ENCODE data around the gene SLC30A7. TPM values are rescaled to one million over a fixed set of nuclear protein-coding genes. Genes with fewer than 3 reads are reported as not detected.

SLC30A7 gene
- total RNA-seq, 2 donors from 2014 or later = 32.8 to 39.2 TPM

DNA sequence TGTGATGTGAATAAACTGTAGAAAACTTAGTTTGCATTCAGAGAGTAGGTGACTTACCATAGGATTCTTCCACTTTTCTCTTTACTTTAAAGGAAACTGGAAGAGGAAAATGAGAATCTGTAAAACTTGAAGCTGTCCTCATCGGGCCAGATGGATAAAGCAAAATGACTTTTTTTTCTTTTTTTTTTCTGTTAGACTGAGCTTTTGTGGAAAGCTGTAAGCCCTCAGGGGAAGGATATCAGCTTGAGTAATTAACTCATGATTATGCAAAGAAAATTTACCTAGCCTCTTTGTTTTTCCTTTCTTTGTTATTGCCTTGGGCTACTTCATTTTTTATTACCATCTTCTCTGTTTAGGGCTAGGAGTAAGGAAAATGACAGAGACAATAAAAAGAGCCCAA is 76.3 kb downstream of the SLC30A7 start:
- H3K9ac ChIP-seq (ENCODE audit: low read depth in 2 of 2, low read length in 2 of 2) = no peak overlapping the region
- H3K27ac ChIP-seq = no peak overlapping the region
- intact Hi-C loops (cut with DNase I) = no loop called here
- H3K27me3 ChIP-seq = no peaks in the 10 kb centered on the region
- H3K9me3 ChIP-seq = no peaks in the 10 kb centered on the region
- peaks cover 5% of the 10 kb centered on the region for H3K36me3 ChIP-seq
- TF ChIP-seq, protein P1, sequence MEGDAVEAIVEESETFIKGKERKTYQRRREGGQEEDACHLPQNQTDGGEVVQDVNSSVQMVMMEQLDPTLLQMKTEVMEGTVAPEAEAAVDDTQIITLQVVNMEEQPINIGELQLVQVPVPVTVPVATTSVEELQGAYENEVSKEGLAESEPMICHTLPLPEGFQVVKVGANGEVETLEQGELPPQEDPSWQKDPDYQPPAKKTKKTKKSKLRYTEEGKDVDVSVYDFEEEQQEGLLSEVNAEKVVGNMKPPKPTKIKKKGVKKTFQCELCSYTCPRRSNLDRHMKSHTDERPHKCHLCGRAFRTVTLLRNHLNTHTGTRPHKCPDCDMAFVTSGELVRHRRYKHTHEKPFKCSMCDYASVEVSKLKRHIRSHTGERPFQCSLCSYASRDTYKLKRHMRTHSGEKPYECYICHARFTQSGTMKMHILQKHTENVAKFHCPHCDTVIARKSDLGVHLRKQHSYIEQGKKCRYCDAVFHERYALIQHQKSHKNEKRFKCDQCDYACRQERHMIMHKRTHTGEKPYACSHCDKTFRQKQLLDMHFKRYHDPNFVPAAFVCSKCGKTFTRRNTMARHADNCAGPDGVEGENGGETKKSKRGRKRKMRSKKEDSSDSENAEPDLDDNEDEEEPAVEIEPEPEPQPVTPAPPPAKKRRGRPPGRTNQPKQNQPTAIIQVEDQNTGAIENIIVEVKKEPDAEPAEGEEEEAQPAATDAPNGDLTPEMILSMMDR (IDR thresholded peaks at IDR 0.05) = no peak
- no peak overlapping the region for H3K4me3 ChIP-seq
- no peaks in the 10 kb centered on the region for H3K4me1 ChIP-seq
- DNase-seq = no peak

DNA sequence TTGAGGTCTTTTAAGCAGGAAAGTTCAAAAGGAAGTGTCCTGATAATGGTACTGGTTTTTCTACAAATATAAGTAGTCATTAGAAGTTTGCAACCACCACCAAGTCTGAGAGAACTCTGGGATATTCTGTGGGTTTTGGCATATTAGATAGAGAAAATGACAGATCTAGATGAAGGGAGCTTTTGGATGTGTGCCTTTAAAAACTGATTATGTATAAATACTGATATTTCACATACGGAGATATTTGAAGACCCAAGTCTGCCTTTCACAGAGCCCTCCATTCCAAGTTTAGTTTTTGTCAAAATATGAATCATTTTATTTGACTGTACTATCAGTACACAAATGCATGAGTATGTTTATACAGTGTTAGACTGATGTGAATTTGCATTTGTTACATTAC is 81.0 kb downstream of the SLC30A7 start:
- TF ChIP-seq, protein P1 (IDR thresholded peaks at IDR 0.05) = no peak
- Histone ChIP-seq H3K4me3 (no peak overlapping the region), H3K36me3 (peaks cover 5% of the 10 kb centered on the region), H3K9me3 (no peaks in the 10 kb centered on the region), H3K27ac (no peak overlapping the region), H3K4me1 (no peaks in the 10 kb centered on the region), H3K9ac (ENCODE audit: low read depth in 2 of 2, low read length in 2 of 2) (no peak overlapping the region), H3K27me3 (no peaks in the 10 kb centered on the region)
- DNase-seq = no peak
- intact Hi-C loops (cut with DNase I) = no loop called here

DNA sequence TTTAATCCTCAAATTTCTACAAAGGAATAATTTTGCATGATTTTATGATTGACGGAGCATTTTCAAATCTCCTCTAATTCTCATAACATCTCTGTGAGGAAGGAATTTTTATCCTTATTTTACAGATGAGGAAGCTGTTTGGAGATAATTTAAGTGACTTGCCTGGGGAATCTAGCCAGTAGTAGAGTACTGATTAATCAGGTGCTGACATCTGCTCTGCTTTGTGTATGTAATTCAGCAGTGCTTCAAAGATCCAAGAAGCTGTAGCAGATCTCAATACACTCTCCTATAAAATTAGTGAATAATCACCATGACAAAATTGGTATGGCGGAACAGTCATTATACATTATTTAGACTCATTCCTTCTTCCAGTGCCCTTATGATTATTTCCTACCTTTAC is 83.7 kb downstream of the SLC30A7 start:
- no peaks in the 10 kb centered on the region for H3K9me3 ChIP-seq
- no peak overlapping the region for H3K27ac ChIP-seq
- H3K4me1 ChIP-seq = no peaks in the 10 kb centered on the region
- no peak overlapping the region for H3K9ac ChIP-seq (ENCODE audit: low read depth in 2 of 2, low read length in 2 of 2)
- intact Hi-C loops (cut with DNase I) = no loop called here
- no peak for DNase-seq
- no peak overlapping the region for H3K4me3 ChIP-seq
- H3K36me3 ChIP-seq = peaks cover 5% of the 10 kb centered on the region
- TF ChIP-seq, protein P1 (IDR thresholded peaks at IDR 0.05) = no peak
- no peaks in the 10 kb centered on the region for H3K27me3 ChIP-seq

DNA sequence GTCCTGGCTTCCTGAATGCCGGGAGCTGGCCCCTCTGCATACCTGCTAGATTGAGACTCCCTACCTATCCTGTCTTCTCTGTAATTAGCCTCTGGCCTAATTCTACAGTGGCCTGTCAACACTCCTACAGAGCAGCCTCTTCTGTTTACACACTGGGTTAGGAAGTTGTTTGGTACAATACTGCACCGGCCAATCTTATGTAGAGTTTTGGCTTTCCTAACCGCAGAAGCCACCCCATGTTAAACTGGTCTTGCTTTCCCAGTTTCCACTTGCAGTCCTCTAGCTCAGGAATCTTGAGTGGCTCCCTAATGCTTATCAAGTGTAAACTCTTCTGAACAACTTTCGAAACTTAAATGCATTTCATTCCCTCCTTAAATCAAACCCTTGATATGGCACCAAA is 86.9 kb downstream of the SLC30A7 start:
- no peak overlapping the region for H3K4me3 ChIP-seq
- no peaks in the 10 kb centered on the region for H3K4me1 ChIP-seq
- no peaks in the 10 kb centered on the region for H3K36me3 ChIP-seq
- no peaks in the 10 kb centered on the region for H3K9me3 ChIP-seq
- H3K9ac ChIP-seq (ENCODE audit: low read depth in 2 of 2, low read length in 2 of 2) = no peak overlapping the region
- TF ChIP-seq, protein P1 (IDR thresholded peaks at IDR 0.05) = no peak
- no peak for DNase-seq
- no peak overlapping the region for H3K27ac ChIP-seq
- intact Hi-C loops (cut with DNase I) = no loop called here
- no peaks in the 10 kb centered on the region for H3K27me3 ChIP-seq

DNA sequence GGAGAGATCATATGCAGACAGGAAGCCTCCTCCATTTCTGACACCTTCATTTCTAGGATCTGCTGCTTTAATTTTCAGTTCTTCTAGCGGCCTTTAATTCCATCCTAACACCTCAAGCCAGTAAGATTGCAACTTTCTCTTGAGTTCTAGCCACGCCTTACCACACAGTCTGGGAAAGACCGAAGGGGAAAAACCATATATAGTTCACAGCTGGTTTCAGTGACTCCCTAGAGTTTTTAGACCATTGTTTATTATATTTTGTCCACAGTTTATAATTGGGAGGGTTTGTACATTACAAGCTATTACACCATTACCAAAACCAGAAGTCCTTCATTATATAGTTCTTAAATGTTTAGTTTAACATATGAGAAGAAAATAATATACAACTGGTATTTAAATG is 92.2 kb downstream of the SLC30A7 start:
- no peaks in the 10 kb centered on the region for H3K9me3 ChIP-seq
- no peak overlapping the region for H3K27ac ChIP-seq
- TF ChIP-seq, protein P1 (IDR thresholded peaks at IDR 0.05) = no peak
- DNase-seq = no peak
- no peak overlapping the region for H3K9ac ChIP-seq (ENCODE audit: low read depth in 2 of 2, low read length in 2 of 2)
- H3K4me3 ChIP-seq = no peak overlapping the region
- no peaks in the 10 kb centered on the region for H3K4me1 ChIP-seq
- no peaks in the 10 kb centered on the region for H3K27me3 ChIP-seq
- H3K36me3 ChIP-seq = no peaks in the 10 kb centered on the region
- intact Hi-C loops (cut with DNase I) = no loop called here
